Adrenal gland (tissue), 5 donors: Measurements from ENCODE around the gene KCNJ18.
"Not testable (repeated sequence)": the region's sequence is repeated elsewhere in the genome, so short reads cannot be mapped to it uniquely, and the experiment has no call there.

Experiments
- POLR2A ChIP-seq, 2 donors: fragments of 450-650 bp; IDR thresholded peaks; one replicate each; pipeline ENCODE4 v1.6.1; 2017; ENCODE audit warnings: antibody characterized with exemption in 2 of 2, mild to moderate bottlenecking in 2 of 2, moderate library complexity in 1 of 2
- TF ChIP-seq, protein P1 (sequence below), 6 experiments: fragments of 450-650 bp in 4 of 6; fragments of 200-600 bp in 2 of 6; sonication (generic) in 1 of 6; IDR thresholded peaks; 1 replicate in 5 of 6; 2 replicates in 1 of 6; pipeline versions ENCODE4 v1.5.1 to v1.8.0; 2016 to 2021; ENCODE audit warnings: antibody characterized with exemption in 6 of 6, mild to moderate bottlenecking in 2 of 6, moderate library complexity in 1 of 6
- donor health status: DM: no; HTN: no; CAD: no.

DNA sequence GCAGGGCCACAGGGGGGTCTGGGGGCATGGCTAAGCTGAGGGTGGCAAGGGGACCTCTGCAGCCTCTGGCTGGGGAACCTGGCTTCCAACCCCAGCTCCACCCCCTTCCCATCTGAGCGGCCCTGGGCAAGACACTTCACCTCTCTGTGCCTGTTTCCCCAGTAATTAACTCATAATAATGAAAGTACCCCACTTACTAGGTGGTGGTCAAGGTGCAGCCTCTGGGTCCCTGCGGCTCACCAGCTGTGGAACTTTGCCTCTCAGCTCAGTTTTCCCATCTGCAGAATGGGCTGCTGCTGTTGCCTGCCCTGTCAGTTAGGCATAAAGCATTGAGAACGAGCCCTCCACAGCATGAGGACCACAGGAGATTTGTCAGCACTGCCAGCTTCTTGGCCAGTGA is 51.8 kb downstream of the KCNJ18 start:
- TF ChIP-seq, protein P1, sequence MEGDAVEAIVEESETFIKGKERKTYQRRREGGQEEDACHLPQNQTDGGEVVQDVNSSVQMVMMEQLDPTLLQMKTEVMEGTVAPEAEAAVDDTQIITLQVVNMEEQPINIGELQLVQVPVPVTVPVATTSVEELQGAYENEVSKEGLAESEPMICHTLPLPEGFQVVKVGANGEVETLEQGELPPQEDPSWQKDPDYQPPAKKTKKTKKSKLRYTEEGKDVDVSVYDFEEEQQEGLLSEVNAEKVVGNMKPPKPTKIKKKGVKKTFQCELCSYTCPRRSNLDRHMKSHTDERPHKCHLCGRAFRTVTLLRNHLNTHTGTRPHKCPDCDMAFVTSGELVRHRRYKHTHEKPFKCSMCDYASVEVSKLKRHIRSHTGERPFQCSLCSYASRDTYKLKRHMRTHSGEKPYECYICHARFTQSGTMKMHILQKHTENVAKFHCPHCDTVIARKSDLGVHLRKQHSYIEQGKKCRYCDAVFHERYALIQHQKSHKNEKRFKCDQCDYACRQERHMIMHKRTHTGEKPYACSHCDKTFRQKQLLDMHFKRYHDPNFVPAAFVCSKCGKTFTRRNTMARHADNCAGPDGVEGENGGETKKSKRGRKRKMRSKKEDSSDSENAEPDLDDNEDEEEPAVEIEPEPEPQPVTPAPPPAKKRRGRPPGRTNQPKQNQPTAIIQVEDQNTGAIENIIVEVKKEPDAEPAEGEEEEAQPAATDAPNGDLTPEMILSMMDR (IDR thresholded peaks at IDR 0.05), result not testable (repeated sequence)
- not testable (repeated sequence) for TF ChIP-seq POLR2A (IDR thresholded peaks at IDR 0.05)
